AG09319 (cell line): ENCODE measurements around the gene ITPR3.

Experiments
- DNase-seq: peaks from one replicate; pipeline ENCODE4 v3.0.0-alpha.2; 2010; ENCODE audit warnings: low read depth; ENCODE audit errors: extremely low read depth
- CTCF ChIP-seq: IDR thresholded peaks from 2 replicates; pipeline ENCODE4 v1.5.1; 2011; ENCODE audit warnings: low read depth, mild to moderate bottlenecking, inconsistent platforms, low read length, moderate library complexity

The ITPR3 gene

GRCh38 chr6:33664506-33665057 lies 43.5 kb downstream of the ITPR3 start:
- DNase-seq, result no peak
- no peak for TF ChIP-seq CTCF

DNA sequence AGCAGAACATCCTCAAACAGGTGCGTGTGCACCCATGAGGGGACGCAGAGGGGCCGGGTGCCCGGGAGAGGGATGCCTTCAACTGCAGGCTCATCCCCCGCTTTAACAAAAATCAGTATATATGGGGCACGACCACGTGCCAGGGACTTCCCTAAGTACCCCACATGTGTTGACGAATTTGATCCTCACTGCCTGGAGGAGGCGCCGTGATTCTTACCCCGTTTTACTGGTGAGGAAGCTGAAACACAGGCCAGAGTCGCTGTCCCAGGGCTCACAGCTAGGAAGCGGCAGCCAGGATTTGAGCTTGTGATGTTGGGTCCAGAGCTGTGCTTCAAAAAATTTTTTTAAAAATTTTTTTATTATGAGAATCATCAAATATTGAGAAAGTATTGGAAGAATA lies 44.8 kb downstream of the ITPR3 start:
- TF ChIP-seq CTCF, result no peak
- DNase-seq, result no peak

DNA sequence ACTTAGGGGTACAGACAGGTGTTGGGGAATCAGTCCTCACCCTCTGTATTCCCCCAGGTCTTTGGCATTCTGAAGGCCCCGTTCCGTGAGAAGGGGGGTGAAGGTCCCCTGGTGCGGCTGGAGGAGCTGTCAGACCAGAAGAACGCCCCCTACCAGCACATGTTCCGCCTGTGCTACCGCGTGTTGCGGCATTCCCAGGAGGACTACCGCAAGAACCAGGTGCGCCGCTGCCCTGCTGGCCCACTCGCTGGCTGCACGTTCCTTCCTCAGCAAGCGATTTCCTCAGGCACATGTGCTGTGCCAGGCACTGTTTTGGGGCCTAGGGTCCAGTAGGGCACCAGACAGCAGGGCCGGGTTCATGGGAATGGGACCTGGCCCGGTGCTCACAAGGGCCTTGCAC lies 46.0 kb downstream of the ITPR3 start:
- DNase-seq, result no peak

GRCh38 chr6:33667776-33668175 lies 46.7 kb downstream of the ITPR3 start:
- no peak for TF ChIP-seq CTCF
- DNase-seq, result no peak

More for the DNA sequence above, 46.0 kb downstream of the ITPR3 start:
- no peak for TF ChIP-seq CTCF

DNA sequence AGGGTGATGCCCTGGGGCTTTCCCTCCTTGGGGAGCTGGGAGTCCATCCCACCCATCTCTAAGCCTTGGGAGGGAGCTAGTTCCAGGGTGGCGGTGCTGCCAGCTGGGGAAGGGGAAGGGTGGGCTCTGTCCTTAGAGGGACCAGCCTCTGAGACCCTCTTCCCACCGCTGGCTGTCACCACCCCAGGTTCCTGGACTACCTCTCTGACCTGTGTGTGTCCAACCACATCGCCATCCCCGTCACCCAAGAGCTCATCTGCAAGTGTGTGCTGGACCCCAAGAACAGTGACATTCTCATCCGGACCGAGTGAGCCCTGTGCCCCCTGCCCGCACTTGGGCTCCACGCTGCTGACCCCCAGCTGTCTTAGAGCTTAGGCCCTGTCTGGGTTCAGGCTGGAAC lies 47.2 kb downstream of the ITPR3 start:
- DNase-seq, result no peak
- no peak for TF ChIP-seq CTCF

DNA sequence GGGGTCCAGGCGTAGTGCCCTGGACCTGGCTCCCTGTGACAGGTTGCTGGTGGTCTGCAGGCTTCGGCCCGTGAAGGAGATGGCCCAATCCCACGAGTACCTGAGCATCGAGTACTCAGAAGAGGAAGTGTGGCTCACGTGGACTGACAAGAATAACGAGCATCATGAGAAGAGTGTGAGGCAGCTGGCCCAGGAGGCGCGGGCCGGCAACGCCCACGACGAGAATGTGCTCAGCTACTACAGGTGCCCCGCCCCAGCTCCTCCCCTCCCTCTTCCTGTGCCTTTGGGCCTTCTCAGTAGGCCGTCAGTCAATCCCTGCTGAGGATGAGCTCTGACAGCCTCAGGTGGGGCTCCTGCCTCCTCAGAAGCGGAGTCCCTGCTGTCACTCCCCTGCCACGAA lies 47.8 kb downstream of the ITPR3 start:
- TF ChIP-seq CTCF, result no peak
- DNase-seq, result no peak

GRCh38 chr6:33670086-33670660 lies 49.1 kb downstream of the ITPR3 start:
- no peak for TF ChIP-seq CTCF

More at GRCh38 chr6:33670086-33670660, 49.1 kb downstream of the ITPR3 start:
- no peak for DNase-seq
